Mesangial cell (primary cell): Measurements from ENCODE around the gene SLC37A1. TPM values are rescaled to one million over a fixed set of nuclear protein-coding genes. Genes with fewer than 3 reads are reported as not detected.

Experiments
- total RNA-seq: library from RNA; depleted of rRNA; stranded (reverse); fragments of >200 nt; gene quantifications from 2 replicates; pipeline ENCODE4 v1.2.3, GENCODE V29; 2015

Gene SLC37A1
- 7.3 and 13.6 TPM in 2 replicates for total RNA-seq

DNA sequence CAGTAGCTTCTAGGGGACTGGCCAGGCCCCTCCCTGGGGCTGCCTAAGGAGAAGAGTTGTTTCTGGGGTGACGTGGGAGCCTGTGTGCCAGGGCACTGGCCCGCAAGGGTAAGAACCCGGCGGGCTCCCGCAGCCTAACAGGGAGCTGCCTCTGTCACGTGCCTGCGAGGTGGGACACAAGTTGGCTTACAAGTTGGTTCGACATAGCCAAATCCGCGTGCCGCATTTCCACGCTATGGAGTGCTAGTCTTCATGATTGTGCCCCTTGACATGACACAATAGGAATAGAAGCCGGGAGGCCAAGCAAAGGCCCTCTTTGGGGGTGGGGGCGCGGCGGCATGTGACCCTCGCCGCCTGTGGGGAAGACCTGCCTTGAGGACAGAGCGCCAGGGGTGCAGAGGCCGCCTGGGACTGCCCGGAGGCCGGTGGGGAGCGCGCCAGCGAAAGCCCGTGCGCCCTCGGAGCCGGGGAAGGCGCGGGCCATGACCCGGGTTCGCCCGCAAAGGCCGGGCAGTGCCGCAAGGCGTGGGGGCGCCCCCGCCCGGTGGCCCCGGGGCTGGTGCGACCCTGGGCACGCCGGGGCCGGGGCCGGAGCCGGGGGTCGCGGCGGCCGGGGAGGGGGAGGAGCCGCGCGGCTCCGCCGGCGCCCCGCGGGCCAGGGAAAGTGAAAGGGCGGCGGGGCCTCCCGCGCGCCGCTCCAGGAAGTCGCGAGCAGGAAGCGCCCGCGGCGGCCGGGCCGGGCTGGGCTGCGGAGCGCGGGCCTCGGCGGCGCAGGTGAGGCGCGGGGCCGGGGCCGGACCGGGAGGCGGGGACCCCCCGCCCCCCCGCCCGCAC lies at the start of gene SLC37A1:
TSS of gene SLC37A1 (plus strand) at position 702 of the 834 bp plus-strand sequence. CDS start 4,603 bp downstream, outside the sequence.

GRCh38 chr21:42496120-42496838 lies 17.4 kb upstream of the SLC37A1 start, which contains the start of gene RSPH1:
TSS of gene RSPH1 (minus strand) at chr21:42496224. CDS start at chr21:42496186, 38 bp downstream.

Other genes starting within 250 kb of the SLC37A1 start
- 1.1 and 1.4 TPM in 2 replicates for gene TFF3, start 198.4 kb upstream of the SLC37A1 start, total RNA-seq
- not detected in 2 replicates for gene TFF2, start 162.9 kb upstream of the SLC37A1 start, total RNA-seq
- 0.49 TPM in 1 of 2 replicates, not detected in the other for gene TFF1, start 147.3 kb upstream of the SLC37A1 start, total RNA-seq
- not detected in 2 replicates for gene TMPRSS3, start 117.8 kb upstream of the SLC37A1 start, total RNA-seq
- not detected in 2 replicates for gene UBASH3A, start 110.0 kb upstream of the SLC37A1 start, total RNA-seq
- gene RSPH1, start 17.6 kb upstream of the SLC37A1 start, total RNA-seq, result 0.38 TPM in 1 of 2 replicates, not detected in the other
- not detected in 2 replicates for gene PDE9A, start 139.8 kb downstream of the SLC37A1 start, total RNA-seq